Measurements from ENCODE around the gene PSME3IP1. TPM values are rescaled to one million over a fixed set of nuclear protein-coding genes. Genes with fewer than 3 reads are reported as not detected.

PSME3IP1 gene
- total and polyA plus RNA-seq, 2 of the 8 experiments (the other 6 are each of a cell fraction or from before 2014, with no cell fraction given): 95.1 to 98.3 TPM

DNA sequence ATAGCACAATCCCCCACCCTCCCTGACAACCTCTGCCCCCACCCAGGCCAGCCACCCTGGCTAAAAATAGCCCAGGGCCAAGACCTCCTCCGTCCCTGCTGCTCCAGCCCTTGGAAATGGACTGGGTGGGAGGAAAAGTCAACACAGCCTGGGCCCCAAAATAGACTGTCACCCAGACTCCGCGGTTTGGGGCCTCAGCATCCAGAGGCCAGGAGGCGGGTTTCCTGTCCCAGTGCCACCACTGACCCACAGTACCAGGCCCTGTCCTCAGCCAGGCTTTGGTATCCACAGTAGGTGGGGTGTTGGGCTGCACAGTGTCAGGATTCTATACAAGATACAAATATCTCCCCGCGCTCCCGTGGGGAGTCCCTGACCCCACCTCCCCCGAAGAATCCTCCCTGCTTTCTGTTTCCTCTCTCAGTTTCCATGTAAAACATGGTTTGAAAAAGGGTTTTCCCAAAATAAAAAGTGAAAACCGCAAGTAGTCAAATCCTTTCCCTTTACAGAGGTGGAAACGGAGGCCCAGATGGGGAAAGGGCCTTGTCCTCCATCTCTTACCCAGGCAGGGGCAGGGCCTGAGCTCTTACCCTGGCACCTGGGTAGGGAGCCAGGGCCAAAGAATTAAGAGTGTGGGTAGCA is 73.3 kb downstream of the PSME3IP1 start (continued):
- no peak for TF ChIP-seq POLR2A (IDR thresholded peaks at IDR 0.05; ENCODE audit: control extremely low read depth in 1 of 2, low read depth in 2 of 2, low read length in 2 of 2)
- TF ChIP-seq KDM1A (IDR thresholded peaks at IDR 0.05; ENCODE audit: borderline replicate concordance, low read length): no peak
- TF ChIP-seq SUZ12 (IDR thresholded peaks at IDR 0.05; ENCODE audit: low read length): no peak
- TF ChIP-seq SIRT6 (IDR thresholded peaks at IDR 0.05; ENCODE audit: low read length): no peak
